ENCODE results near the gene TIMP3.

Gene TIMP3

DNA sequence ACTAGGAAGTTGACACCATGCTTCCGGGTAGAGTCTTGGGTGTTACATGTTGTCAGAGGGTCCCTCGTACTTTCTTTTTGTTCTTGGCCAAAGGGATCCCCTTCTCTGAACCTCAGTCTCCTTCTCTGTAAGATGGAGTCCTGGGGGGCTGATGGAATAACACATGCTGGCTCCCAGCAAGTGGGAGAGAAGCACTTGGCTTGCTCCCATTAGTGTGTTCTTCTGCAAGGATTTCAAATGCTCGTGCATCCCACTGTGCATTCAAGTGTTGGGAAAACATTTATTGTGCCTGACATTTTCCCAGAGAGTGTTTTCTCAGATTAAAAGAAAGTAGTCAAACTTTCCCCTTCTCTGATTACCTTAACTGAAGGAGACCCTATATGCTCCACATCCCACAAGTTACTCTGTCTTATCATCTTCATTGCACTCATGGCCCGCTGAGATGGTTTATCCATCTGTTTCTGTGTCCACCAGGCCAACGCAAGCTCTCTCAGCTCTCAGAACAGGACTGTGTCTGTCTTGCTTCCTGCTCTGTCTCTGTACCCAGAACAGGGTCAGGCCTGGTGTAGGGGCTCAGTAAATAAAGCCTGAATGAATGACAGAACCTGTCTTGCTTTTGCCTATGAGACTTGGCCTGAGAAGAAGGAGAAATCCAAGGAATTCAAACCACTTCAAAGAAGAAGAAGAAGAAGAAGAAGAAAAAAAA lies 16.0 kb upstream of the TIMP3 start:
- in situ Hi-C loops (cut with HindIII; ENCODE audit: low sequenced_read_pairs) = loop anchor here (5.0 kb wide), 1 partner anchor 123 kb away; no protein-coding TSS in a partner anchor

DNA sequence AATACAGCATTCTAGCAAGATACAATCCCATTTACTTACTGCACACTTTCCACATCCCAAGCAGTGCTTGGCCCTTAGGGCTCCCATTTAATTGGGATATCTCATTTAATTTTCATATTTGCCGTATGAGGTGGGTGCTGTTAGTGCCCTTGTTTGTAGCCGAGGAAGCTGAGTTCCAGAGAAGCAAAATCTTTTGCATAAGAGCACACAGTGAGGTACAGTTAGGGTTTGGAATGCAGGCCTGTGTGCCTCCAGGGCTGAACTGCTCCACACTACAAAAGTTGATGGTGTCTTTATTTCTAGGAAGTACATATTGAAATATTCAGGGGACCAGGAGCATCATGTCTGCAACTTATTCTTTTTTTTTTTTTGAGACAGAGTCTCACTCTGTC lies 15.5 kb upstream of the TIMP3 start:
- in situ Hi-C loops (cut with HindIII; ENCODE audit: low sequenced_read_pairs) = loop anchor here (5.0 kb wide), 1 partner anchor 124 kb away; no protein-coding TSS in a partner anchor

DNA sequence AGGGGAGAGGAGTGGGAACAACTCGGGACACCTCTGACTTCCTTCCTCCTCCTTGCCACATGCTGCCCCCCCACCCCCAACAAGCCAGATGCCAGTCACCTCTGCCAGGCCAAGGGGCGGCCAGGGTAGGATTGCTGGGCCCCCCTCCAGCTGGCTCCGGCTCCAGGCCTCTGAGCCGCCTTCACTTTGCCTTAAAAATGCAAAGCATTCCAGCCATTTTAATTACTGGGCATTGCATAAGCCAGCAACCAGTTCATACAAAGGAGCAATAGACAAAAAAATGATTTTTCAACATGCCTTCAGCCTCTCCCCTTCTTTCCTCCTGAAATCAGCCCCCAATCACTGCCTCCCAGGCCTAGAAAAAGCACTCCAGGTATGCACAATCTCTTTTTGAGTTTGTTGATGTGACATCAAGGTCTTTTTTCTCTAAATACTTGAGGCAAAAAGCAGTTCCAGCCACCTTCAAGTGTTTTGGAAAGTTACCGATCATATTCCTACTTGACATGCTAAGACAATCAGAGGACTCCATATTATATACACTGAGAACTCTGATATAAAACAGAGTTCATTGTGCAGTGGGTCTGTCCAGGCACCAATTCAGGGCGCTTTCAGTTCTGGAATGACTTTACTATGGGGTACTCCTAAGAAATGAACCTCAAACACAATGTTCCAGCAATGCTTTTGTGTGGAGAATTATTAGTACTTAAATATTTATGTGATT lies 12.4 kb upstream of the TIMP3 start:
- in situ Hi-C loops (cut with HindIII; ENCODE audit: low sequenced_read_pairs) = loop anchor here (5.0 kb wide), 1 partner anchor 127 kb away; no protein-coding TSS in a partner anchor

DNA sequence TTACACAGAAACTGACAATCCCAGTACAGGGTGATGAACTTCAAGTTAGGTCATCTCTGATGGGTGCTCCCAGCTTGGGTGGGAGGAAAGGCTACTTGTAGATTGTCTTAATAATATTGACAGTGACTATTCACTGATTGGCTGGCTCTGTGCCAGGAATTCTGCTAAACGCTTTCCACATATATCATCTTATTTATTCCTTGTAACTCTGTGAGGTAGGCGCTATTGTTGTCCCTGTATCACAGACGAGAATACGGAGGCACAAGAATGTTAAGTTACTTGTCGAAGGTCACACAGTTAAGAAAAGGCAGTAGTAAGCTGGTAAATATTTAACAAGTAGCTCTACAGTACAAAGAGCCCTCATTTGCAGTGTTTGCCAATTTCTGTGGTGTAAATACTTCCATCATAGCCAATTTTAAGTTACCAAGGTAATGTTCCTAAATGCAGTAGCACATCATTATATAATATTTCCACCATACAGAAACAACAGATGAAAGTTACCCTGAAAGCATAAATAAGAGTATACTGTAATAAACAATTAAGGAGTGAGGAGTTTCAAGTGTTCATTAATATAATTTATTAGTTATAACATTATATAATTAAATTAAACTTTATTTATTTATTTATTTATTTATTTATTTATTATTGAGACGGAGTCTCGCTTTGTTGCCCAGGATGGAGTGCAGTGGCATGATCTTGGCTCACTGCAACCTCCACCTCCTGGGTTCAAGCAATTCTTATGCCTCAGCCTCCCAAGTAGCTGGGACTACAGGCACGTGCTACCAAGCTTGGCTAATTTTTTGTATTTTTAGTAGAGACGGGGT lies 11.5 kb upstream of the TIMP3 start:
- in situ Hi-C loops (cut with HindIII; ENCODE audit: low sequenced_read_pairs) = loop anchor here (5.0 kb wide), 1 partner anchor 128 kb away; no protein-coding TSS in a partner anchor

DNA sequence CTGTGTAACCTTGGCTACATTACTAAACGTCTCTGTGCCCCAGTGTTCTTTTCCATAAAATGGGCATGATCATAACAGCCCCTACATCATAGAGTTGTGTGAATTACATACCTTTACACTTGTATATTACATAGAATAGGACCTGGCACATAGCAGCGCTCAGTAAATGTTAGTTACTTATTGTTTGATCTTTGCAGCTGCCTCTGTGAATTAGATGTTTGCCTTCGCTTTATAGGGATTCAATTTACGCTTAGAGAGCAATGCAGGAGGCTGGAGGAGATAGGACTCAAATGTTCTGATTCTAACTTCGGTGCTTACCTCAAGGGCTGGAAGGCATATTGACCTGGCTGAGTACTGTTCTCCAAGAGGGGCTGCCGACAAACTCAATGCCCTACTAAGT lies 10.4 kb upstream of the TIMP3 start:
- in situ Hi-C loops (cut with HindIII; ENCODE audit: low sequenced_read_pairs) = no loop called here

DNA sequence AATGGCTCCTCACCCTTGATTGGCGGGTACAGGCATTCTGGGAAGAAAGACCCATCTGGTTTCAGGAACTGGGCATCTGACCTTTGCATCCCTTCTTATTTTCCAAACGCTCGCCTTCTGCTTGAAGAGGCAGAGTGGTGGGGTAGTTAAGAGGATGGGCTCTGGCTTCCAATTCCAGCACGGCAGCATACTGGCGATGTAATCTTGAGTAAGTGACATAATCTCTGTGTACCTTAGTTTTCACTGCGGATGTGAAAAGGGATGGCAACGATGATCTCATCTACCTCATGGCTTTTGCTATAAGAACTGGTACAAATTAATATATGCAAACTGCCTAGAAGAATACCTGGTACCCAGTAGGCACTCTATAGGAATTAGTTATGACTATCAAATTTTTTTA lies 10.0 kb upstream of the TIMP3 start:
- in situ Hi-C loops (cut with HindIII; ENCODE audit: low sequenced_read_pairs) = no loop called here

DNA sequence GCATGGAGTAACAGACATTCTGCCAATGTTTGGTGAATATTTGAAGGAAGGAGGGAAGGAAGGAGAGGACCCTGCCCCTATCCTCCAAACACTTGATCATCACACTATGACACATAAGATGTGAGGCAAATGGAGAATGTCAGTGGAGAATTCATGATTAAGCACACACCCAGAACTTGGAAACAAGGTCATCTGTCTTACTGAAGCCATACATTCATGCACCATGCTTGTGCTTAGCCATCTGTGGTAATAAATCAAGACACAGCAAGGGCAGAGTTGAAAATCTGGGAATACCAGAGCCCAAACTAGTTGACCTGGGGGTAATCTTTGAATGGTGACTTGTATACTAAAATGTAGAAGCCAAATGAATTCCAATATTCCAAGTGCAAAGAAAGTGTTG lies 7.9 kb upstream of the TIMP3 start:
- in situ Hi-C loops (cut with HindIII; ENCODE audit: low sequenced_read_pairs) = no loop called here

DNA sequence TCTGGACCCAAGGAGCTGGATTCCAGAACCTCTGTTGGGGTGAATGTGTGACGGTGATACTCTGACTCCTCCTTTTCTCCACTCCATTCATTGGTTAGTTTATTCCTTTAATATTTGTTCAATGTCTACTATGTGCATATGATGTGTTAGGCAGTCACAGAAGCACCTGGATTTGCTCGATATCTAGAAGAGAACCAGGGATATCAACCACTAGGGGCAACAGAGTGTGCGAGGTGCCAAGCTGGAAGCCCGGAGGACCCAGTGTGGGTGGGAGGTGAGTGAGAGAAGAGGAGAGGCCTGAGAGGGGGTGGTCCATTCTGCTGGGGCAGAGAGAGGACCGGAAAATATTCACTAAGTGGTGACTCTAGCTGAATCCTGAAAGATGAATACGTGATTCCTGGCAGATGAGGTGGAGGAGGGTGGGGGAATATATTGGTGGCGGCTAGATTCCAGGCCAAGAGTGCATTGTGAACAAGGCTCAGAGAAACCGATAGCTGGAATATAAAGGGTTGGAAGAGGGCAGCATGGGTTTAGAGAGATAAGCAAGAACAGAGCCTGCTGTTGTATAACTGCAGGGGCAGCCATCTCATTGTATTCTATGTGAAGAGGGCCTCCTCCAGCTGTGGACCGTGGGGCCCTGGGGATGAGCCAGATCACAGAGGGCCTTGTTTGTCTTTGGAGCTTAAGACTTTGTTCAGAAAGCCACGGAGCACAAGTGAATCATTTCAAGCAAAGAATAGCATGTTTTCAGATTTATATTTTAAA lies 6.9 kb upstream of the TIMP3 start:
- in situ Hi-C loops (cut with HindIII; ENCODE audit: low sequenced_read_pairs) = no loop called here

DNA sequence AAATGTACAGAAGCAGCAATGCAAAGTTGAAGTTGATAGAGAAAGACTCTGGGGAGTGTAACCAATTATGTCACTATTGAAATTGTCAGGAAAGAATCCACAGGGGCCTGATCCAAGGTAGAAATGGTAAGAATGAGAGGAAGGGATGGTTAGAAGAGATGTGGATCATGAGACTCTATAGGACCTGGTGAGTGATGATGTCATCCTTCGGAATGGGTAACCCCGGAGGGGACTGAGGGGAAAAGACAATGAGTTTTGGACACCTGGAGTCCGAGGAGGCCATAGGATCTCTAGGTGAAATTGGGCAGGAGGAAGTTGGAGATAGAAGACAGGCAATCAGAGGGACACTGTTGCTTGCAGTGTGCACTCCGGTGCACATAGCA lies 6.3 kb upstream of the TIMP3 start:
- in situ Hi-C loops (cut with HindIII; ENCODE audit: low sequenced_read_pairs) = no loop called here

DNA sequence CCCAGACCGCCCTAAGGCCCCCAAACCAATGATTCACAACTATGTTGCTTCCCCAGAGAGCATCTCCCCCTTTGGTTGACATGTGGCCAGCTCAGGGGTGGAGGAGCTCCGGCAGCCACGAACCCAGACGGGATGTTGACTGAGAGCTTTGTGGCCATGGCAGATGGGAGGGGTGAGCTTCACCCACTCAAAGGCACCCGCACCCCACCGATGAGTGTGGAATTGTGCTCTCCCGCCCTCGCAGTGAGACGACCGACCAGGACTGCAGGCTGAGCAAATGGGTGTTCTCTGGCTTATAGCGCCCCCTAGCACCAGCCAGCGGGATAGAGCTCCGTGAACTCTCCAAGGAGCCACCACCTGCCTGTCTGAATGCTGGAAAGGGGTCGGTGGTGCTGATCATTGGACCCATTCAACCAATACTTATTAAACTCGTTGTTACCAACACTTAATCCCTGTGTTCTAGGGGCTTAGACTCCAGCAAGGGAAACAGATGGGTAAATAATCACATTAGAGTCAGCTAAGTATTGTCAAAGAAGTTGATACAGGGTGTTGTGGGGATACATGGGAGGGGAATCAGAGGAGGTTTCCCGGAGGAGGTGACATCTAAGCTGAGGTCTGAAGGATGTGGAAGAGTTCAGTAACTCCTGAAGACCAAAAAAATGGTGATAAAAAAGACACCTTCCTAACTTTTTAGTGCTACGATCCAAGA lies 4.5 kb upstream of the TIMP3 start:
- in situ Hi-C loops (cut with HindIII; ENCODE audit: low sequenced_read_pairs) = no loop called here

DNA sequence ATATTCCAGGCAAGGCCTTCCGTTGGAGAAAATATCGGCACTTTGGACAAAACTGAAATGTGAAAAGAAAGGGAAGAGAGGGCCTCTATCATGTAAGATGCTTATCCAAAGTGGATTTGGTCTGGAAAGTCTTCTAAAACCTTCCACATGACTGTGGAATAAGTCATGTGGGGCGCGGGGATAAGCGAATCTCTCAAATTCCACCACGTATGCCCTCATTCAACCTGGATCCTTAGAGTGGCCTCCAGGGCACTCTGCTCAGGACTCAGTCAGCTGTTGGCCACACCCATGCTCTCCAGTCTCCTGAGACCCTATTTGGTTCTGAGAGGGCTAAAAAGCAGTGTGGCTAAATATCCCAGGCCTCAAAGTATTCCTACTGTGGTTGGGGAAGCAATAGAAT lies 2.0 kb upstream of the TIMP3 start:
- in situ Hi-C loops (cut with HindIII; ENCODE audit: low sequenced_read_pairs) = no loop called here

DNA sequence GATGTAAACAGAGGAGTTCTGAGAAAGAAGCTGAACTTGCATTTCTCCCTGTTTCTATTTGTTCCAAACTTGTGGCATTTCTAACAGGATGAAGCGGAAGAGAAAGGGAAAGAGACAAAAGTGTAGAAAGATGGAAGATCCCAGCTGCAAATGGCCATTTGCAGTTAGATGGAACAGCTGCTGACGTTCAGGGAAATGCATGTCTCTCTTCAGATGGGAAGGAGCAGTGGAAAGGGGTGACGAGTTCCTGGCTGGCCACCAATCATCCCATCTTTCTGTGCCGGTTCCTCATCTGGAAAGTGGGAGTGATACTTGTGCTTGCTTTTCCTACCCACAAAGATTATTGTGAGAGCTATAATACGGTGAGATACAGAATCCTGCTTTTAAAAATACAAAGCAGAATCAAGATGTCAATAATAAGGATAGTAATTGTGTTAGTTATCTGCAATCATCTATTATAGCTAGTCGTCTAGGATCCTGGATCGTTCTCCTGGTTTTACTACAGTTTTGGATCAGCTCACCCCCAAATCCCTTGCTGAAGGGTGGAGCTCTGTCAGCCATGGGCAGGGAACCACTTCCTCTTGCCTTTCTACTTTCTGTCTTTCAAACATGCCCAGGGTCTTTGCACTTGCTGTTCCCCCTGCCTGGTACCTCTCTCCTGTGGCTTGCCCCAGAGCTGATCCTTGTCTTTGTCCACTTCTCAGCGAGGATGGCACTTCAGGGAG lies 1.2 kb upstream of the TIMP3 start:
- in situ Hi-C loops (cut with HindIII; ENCODE audit: low sequenced_read_pairs) = no loop called here

DNA sequence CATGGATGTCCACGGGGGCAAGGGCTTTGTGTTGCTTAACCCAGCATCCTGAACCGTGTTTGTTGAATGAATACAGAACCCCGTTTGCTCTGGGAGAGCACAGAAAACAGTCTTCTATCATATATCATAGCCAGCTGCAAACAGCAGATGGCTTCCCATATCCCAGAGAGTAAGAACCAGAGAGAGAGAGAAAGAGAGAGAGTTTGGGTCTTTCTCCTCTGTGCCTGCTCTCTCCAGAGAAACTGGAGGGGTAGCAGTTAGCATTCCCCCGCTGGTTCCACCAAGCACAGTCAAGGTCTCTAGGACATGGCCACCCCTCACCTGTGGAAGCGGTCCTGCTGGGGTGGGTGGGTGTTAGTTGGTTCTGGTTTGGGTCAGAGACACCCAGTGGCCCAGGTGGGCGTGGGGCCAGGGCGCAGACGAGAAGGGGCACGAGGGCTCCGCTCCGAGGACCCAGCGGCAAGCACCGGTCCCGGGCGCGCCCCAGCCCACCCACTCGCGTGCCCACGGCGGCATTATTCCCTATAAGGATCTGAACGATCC lies 440 bp upstream of the TIMP3 start:
- in situ Hi-C loops (cut with HindIII; ENCODE audit: low sequenced_read_pairs) = no loop called here

DNA sequence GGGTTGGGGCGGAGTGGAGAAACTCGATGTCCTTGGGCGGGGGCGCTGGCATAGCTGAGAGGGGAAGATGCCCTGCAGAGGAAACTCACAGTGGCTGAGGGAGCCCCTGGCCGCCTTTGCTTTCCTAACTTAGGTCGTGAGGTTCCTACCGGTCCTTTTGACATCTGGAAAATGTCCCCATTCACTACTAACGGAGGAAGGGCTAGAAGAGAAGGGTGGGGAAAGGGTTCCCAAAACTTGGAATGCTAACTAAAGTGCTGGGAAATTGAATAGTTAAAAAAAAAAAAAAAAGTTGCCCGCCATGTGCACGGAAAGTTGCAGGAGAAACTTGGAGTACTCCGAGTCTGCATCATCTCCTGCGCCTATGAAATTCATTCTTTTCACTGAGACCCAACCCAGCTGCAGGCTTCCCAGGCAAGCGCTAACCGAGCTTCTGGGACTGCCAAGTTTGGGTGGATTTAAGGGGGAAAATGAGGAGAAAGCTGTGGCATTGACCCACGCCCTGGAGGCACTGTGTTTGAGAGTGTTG lies 796 bp downstream of the TIMP3 start:
- in situ Hi-C loops (cut with HindIII; ENCODE audit: low sequenced_read_pairs) = no loop called here

DNA sequence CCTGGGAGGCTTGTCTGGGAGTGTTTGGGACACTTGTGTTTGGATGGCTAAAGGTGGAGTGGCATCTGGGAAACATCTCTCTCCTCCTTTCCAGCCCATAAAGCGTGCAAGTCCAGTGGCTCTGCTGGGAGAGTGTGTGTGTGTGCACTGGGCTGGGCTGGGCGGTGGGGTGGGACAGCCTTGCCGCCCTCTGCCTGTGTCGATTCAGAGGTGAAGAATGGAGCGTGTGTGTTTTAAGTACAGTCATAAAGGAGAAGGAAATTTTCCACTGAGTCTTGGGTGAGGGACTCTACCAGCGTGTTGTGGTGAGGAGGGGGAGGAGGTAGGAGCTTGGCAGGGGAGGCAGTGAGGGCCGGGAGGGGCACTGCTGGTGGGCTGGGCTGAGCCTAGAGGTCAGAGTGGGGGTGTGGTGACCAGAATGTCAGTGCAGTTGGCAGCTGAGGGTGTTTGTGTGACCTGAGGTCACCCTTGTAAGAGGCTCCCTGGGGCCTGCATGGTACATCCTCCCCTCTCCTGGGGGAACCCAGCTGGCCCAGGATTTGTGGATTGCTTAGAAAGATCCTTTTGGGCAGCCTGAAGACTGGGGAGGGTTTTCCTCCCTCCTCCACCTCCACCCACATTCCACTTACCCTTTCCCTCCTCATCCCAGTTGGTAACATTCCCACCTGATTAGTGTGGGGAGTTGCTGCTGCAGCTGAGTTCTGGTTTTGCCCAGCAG lies 1.7 kb downstream of the TIMP3 start:
- in situ Hi-C loops (cut with HindIII; ENCODE audit: low sequenced_read_pairs) = no loop called here

DNA sequence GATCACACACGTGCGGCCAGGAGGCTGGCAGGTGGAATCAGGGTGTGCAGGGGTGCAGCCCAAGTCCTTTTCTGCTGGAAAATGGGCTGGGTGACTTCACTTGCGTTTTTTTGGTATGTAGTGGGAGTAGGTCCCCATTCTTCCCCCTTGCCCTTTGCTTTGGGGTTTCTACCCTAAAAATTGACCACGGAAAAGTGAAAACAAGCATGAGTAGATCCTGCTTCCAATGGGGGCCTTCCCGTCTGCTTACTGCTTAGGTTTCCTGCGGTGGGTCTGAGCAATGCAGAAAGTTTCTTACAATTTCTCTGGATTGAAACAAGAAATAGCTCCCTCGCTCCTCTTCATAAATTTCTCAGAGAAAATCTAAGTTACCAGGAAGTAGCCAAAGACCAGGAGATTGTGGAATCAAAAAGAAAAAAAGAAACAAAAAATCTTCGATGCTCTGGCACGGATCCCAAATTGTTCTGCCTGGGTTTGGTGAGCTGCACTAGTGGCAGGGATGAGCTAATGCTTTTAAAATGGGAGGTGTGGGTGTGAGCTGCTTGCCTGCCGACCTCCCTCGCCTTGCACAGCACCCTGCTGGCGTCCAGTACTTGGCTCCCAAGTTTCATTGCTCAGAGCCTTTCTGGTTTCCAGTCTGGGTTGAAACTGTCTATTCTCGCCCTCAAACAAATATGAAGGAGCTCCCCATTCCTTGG lies 2.4 kb downstream of the TIMP3 start:
- in situ Hi-C loops (cut with HindIII; ENCODE audit: low sequenced_read_pairs) = no loop called here

DNA sequence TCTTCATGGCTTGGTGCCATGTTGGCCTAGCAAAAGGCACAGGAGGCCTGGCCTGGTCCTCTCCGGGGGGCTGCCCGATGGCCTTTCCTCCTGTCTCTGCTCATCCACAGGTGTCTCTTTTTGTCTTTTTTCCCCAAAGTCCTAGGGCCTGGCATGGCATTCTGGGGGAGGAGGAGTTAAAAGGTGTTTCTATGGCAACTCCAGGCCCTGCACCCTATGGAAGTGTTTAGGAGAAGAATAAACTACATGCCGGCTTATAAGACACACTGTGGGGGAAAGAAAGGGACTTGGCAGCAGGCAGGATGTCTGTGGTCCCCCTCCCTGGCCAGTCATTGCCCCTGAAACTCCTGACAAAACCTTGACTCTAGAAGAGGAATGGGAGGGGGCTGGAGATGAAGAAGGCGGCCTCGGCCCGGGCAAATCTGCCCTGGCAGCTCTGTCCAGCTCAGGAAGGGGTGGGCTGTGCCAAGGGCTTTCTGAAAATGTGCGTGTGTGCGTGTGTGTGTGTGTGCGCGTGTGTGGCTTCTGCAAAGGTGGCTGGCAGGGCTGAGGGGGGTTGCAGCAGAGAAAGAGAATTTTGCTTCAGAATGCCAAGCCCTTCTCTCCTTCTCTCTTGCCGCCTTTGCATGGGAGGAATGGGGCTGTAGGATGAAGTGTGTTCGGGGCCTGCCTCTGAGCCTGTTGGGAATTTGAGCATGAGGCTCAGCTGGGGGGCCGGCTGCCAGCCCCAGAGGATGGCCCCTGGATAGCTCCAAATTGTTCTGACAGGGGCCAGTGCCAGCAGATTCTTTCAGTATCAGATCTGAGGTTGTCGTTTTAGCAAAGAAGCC lies 3.2 kb downstream of the TIMP3 start:
- in situ Hi-C loops (cut with HindIII; ENCODE audit: low sequenced_read_pairs) = no loop called here
